SU-DHL-6 (cell line): ENCODE results near the gene PDLIM5.

Experiments used
- H2AFZ ChIP-seq: fragments of 200-600 bp; sonication (generic); 2 replicates; pipeline ENCODE4 v1.6.1; 2014; ENCODE audit warnings: low read depth, mild to moderate bottlenecking, moderate library complexity, mixed read lengths, antibody characterized with exemption, low read length; ENCODE audit not compliant: severe bottlenecking
- H3F3A ChIP-seq: fragments of 200-600 bp; shearing (Covaris generic); 2 replicates; pipeline ENCODE4 v1.6.0; 2016; ENCODE audit warnings: antibody characterized with exemption, mild to moderate bottlenecking; ENCODE audit not compliant: insufficient read depth
- H3K27ac ChIP-seq: fragments of 200-600 bp; sonication (generic); 2 replicates; pipeline ENCODE4 v1.5.1; 2016; ENCODE audit warnings: low read depth, mild to moderate bottlenecking, low read length, moderate library complexity, mixed read lengths
- H3K27me3 ChIP-seq: fragments of 200-600 bp; sonication (generic), shearing (Covaris generic); 2 replicates; pipeline ENCODE4 v1.6.0; 2014; ENCODE audit warnings: mild to moderate bottlenecking, low read length
- H3K36me3 ChIP-seq: fragments of 200-600 bp; sonication (generic); 2 replicates; pipeline ENCODE4 v1.6.1; 2014; ENCODE audit warnings: mild to moderate bottlenecking, low read length, mixed read lengths
- H3K4me2 ChIP-seq: fragments of 300-600, 200-600 bp; shearing (Covaris generic), sonication (generic); 2 replicates; pipeline ENCODE4 v1.6.0; 2014; ENCODE audit warnings: low read length, low read depth, mild to moderate bottlenecking; ENCODE audit not compliant: poor library complexity, severe bottlenecking
- H3K4me3 ChIP-seq: fragments of 200-600 bp; sonication (generic); 2 replicates; pipeline ENCODE4 v1.5.1; 2014; ENCODE audit warnings: antibody characterized with exemption, low read length, mild to moderate bottlenecking, mixed read lengths; ENCODE audit not compliant: insufficient read depth, poor library complexity, severe bottlenecking
- H3K79me2 ChIP-seq: fragments of 200-600 bp; sonication (generic); 2 replicates; pipeline ENCODE4 v1.6.1; 2014; ENCODE audit warnings: mild to moderate bottlenecking, low read length, moderate library complexity; ENCODE audit not compliant: insufficient read depth
- H3K9ac ChIP-seq: fragments of 200-600 bp; sonication (generic); 2 replicates; pipeline ENCODE4 v1.7.0; 2014; ENCODE audit warnings: mild to moderate bottlenecking, low read length
- H3K9me2 ChIP-seq: fragments of 200-600 bp; sonication (generic); replicated peaks from 2 replicates; pipeline ENCODE4 v1.6.1; 2014; ENCODE audit warnings: low read length; ENCODE audit not compliant: insufficient read depth
- H3K9me3 ChIP-seq: fragments of 200-600 bp; sonication (generic); 2 replicates; pipeline ENCODE4 v1.6.1; 2014; ENCODE audit warnings: low read length, mixed read lengths; ENCODE audit not compliant: insufficient read depth
- H4K20me1 ChIP-seq: fragments of 200-600 bp; sonication (generic); 2 replicates; pipeline ENCODE4 v1.6.1; 2014; ENCODE audit warnings: low read depth, mild to moderate bottlenecking, antibody characterized with exemption, low read length, moderate library complexity, mixed read lengths
- EZH2phosphoT487 ChIP-seq: fragments of 200-600 bp; sonication (generic), shearing (Covaris generic); conservative IDR thresholded peaks from 2 replicates; pipeline ENCODE4 v1.6.1; 2018; ENCODE audit warnings: mild to moderate bottlenecking, antibody characterized with exemption, low read length, moderate library complexity, mixed read lengths
- TF ChIP-seq, protein P1 (sequence below): fragments of 200-600 bp; sonication (generic); IDR thresholded peaks from one replicate; pipeline ENCODE4 v1.5.1; 2017; ENCODE audit warnings: antibody characterized with exemption, mild to moderate bottlenecking, low read length, moderate library complexity; ENCODE audit not compliant: insufficient read depth, poor library complexity, severe bottlenecking

PDLIM5 gene

DNA sequence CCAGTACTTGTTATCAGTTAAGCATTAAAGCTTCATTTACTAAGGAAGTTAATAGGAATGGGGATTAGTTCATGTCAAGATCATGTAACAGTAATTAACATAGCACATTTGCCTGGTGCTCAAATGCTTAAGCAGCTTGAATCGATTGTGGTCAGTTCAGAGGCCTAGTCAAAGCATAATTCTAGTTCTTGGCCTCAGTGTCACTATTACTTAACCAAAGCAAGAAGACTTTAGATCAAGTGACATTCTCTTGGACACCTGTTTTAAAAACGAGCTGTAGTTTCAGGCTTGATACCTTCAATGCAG, 190.8 kb downstream of the PDLIM5 start:
- no peaks in the 10 kb centered on the region for H3K9me2 ChIP-seq
- H3K27me3 ChIP-seq = no peaks in the 10 kb centered on the region
- no peak overlapping the region for H2AFZ ChIP-seq
- H3K4me2 ChIP-seq = no peak overlapping the region
- no peaks in the 10 kb centered on the region for H3F3A ChIP-seq
- H3K9me3 ChIP-seq = no peaks in the 10 kb centered on the region
- H3K4me3 ChIP-seq = no peak overlapping the region
- H3K9ac ChIP-seq = no peak overlapping the region
- H3K36me3 ChIP-seq = no peaks in the 10 kb centered on the region
- H3K27ac ChIP-seq = no peak overlapping the region
- TF ChIP-seq, protein P1, sequence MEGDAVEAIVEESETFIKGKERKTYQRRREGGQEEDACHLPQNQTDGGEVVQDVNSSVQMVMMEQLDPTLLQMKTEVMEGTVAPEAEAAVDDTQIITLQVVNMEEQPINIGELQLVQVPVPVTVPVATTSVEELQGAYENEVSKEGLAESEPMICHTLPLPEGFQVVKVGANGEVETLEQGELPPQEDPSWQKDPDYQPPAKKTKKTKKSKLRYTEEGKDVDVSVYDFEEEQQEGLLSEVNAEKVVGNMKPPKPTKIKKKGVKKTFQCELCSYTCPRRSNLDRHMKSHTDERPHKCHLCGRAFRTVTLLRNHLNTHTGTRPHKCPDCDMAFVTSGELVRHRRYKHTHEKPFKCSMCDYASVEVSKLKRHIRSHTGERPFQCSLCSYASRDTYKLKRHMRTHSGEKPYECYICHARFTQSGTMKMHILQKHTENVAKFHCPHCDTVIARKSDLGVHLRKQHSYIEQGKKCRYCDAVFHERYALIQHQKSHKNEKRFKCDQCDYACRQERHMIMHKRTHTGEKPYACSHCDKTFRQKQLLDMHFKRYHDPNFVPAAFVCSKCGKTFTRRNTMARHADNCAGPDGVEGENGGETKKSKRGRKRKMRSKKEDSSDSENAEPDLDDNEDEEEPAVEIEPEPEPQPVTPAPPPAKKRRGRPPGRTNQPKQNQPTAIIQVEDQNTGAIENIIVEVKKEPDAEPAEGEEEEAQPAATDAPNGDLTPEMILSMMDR = no peak
- TF ChIP-seq EZH2phosphoT487 = no peak
- no peaks in the 10 kb centered on the region for H4K20me1 ChIP-seq
- no peaks in the 10 kb centered on the region for H3K79me2 ChIP-seq

DNA sequence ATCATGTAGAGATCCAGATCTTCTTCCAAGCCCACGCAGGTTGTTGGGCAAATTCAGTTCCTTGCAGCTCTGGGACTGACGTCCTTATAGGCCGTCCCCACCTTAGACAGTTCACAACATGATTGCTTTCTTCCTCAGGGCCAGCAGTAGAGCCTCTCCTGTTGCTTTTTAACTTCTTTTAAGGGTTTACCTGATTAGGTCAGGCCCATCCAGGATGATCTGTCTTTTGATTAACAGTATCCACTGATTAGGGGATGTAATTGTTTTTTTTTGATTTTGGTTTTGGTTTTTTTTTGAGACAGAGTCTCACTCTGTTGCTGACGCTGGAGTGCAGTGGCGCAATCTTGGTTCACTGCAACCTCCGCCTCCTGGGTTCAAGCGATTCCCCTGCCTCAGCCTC, 197.0 kb downstream of the PDLIM5 start:
- Histone ChIP-seq H3K9ac (no peak overlapping the region), H3K4me2 (no peak overlapping the region), H3K36me3 (no peaks in the 10 kb centered on the region), H3K9me2 (no peaks in the 10 kb centered on the region), H3K9me3 (no peaks in the 10 kb centered on the region), H3K27me3 (no peaks in the 10 kb centered on the region), H3K79me2 (no peaks in the 10 kb centered on the region), H4K20me1 (no peaks in the 10 kb centered on the region), H2AFZ (no peak overlapping the region), H3K27ac (no peak overlapping the region), H3F3A (no peaks in the 10 kb centered on the region), H3K4me3 (no peak overlapping the region)
- TF ChIP-seq EZH2phosphoT487 = no peak
- TF ChIP-seq, protein P1 = no peak

DNA sequence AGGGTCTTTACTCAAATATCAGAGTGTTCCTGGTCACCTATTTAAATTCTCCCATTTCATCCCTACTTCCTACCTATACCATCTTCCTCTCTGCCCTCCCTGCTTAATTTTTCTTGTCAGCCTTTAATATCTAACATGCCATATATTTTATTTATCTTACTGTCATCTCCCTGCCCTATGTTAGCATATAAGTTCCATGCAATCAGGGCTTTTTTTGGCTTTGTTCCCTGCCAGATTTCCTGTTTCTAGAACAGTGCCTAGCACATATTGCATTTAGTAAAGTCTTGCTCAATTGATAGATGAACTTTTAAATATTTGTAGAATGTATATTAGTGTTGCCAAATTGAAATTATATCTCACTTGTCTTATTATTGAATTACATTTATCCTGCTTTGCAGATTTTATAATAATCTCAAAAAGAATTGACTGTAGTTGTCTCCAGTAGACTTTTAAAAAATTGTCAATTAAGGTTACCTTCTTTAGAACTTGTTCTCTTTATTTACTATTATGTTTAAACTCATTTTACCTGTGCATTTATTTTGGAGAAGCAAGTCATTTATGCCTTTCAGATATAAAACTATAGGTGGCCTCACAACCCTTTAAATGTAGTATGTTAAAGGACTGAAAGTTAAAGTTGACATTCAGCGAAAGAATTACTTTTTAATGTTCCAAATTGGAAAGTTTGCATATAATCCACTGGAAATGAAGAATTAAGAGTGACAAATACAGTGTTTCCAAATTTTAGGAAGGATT, 197.8 kb downstream of the PDLIM5 start:
- no peak overlapping the region for H2AFZ ChIP-seq
- H3K9me2 ChIP-seq = no peaks in the 10 kb centered on the region
- H3K27me3 ChIP-seq = no peaks in the 10 kb centered on the region
- H4K20me1 ChIP-seq = no peaks in the 10 kb centered on the region
- no peak overlapping the region for H3K4me2 ChIP-seq
- H3K9me3 ChIP-seq = no peaks in the 10 kb centered on the region
- no peaks in the 10 kb centered on the region for H3K36me3 ChIP-seq
- H3F3A ChIP-seq = no peaks in the 10 kb centered on the region
- TF ChIP-seq, protein P1 = no peak
- TF ChIP-seq EZH2phosphoT487 = no peak
- no peak overlapping the region for H3K4me3 ChIP-seq
- H3K79me2 ChIP-seq = no peaks in the 10 kb centered on the region
- H3K9ac ChIP-seq = no peak overlapping the region
- no peak overlapping the region for H3K27ac ChIP-seq
